CD4-positive, alpha-beta memory T cell (primary cell): ENCODE data around the gene HOMER2. TPM values are rescaled to one million over a fixed set of nuclear protein-coding genes. Genes with fewer than 3 reads are reported as not detected.
A peak's percentile ranks its signal among the peaks of the same experiment; 100 is the strongest.
"Not testable (repeated sequence)": the region's sequence is repeated elsewhere in the genome, so short reads cannot be mapped to it uniquely, and the experiment has no call there.

Experiments used
- CTCF ChIA-PET: fragments of 350-600 bp; sonication (Branson Sonifier 250); formaldehyde crosslinking; loops from one replicate; lab custom pipeline; 2021; ENCODE audit warnings: inconsistent platforms; ENCODE audit not compliant: partially characterized antibody; lab: Charles Lee
- POLR2A ChIA-PET: fragments of 350-600 bp; sonication (Branson Sonifier 250); formaldehyde crosslinking; loops from one replicate; lab custom pipeline; 2021; ENCODE audit not compliant: partially characterized antibody; lab: Charles Lee
- DNase-seq, 5 donors: peaks; one replicate each; pipeline versions ENCODE4 v3.0.0 to v3.0.0-alpha.2; 2020 to 2022; ENCODE audit warnings: mixed read lengths in 1 of 5
- H3K27ac ChIP-seq: one replicate; pipeline ENCODE4 v1.7.0; 2013; ENCODE audit warnings: low read depth, low read length
- H3K27me3 ChIP-seq: 2 replicates; pipeline ENCODE4 v1.7.0; 2013; ENCODE audit warnings: mild to moderate bottlenecking, low read length, moderate library complexity; ENCODE audit not compliant: insufficient read depth
- H3K36me3 ChIP-seq: 2 replicates; pipeline ENCODE4 v1.7.0; 2013; ENCODE audit warnings: mild to moderate bottlenecking, low read length, moderate library complexity; ENCODE audit not compliant: insufficient read depth
- H3K4me1 ChIP-seq: 2 replicates; pipeline ENCODE4 v1.7.0; 2013; ENCODE audit warnings: mild to moderate bottlenecking, low read length, moderate library complexity; ENCODE audit not compliant: insufficient read depth
- H3K4me3 ChIP-seq, 2 donors: one replicate each; pipeline ENCODE4 v1.7.0; 2013; ENCODE audit warnings: low read length in 2 of 2, mild to moderate bottlenecking in 1 of 2
- H3K9me3 ChIP-seq, 2 donors: one replicate each; pipeline ENCODE4 v1.7.0; 2013; ENCODE audit warnings: low read length in 2 of 2, control low read depth in 1 of 2; ENCODE audit not compliant: control insufficient read depth in 1 of 2
- H3K27ac Mint-ChIP-seq, 7 donors: one replicate each; pipeline ENCODE4 v1.8.0; 2020 to 2021; ENCODE audit warnings: mixed read lengths in 7 of 7, mild to moderate bottlenecking in 6 of 7, inconsistent platforms in 3 of 7, moderate library complexity in 3 of 7
- H3K27me3 Mint-ChIP-seq, 2 donors: one replicate each; pipeline ENCODE4 v1.8.0; 2020 to 2021; ENCODE audit warnings: mixed read lengths in 2 of 2
- H3K36me3 Mint-ChIP-seq, 2 donors: one replicate each; pipeline ENCODE4 v1.8.0; 2020 to 2021; ENCODE audit warnings: mixed read lengths in 2 of 2, inconsistent platforms in 1 of 2, mild to moderate bottlenecking in 1 of 2
- H3K4me1 Mint-ChIP-seq, 4 donors: one replicate each; pipeline ENCODE4 v1.8.0; 2020 to 2021; ENCODE audit warnings: mixed read lengths in 4 of 4, mild to moderate bottlenecking in 1 of 4
- H3K4me3 Mint-ChIP-seq, 8 donors: one replicate each; pipeline ENCODE4 v1.8.0; 2020 to 2021; ENCODE audit warnings: mixed read lengths in 8 of 8, mild to moderate bottlenecking in 7 of 8, moderate library complexity in 6 of 8, inconsistent platforms in 3 of 8
- H3K9me3 Mint-ChIP-seq, 8 donors: one replicate each; pipeline ENCODE4 v1.8.0; 2020 to 2021; ENCODE audit warnings: mixed read lengths in 8 of 8, mild to moderate bottlenecking in 5 of 8, inconsistent platforms in 3 of 8, moderate library complexity in 1 of 8
- intact Hi-C: fragments of 100-400 bp; cut with micrococcal nuclease; formaldehyde crosslinking; loops from one replicate; pipeline ENCODE4 v1.15.1; 2023
- polyA plus RNA-seq, 2 donors: library from polyadenylated mRNA; unstranded; fragments of 300-500 nt; fragmentation: Illumina TruSeq; gene quantifications; one replicate each; pipeline ENCODE4 v1.2.3, GENCODE V29; 2021
- total RNA-seq, 2 experiments: library from RNA; stranded (reverse); gene quantifications; one replicate each; pipeline ENCODE4 v1.2.3, GENCODE V29; 2021

The HOMER2 gene
- total RNA-seq: 1 to 10 TPM; 6.1 to 6.5 TPM
- 1 to 10 TPM in 1 of 2 donors, not detected in 1; 1.5 TPM for polyA plus RNA-seq

DNA sequence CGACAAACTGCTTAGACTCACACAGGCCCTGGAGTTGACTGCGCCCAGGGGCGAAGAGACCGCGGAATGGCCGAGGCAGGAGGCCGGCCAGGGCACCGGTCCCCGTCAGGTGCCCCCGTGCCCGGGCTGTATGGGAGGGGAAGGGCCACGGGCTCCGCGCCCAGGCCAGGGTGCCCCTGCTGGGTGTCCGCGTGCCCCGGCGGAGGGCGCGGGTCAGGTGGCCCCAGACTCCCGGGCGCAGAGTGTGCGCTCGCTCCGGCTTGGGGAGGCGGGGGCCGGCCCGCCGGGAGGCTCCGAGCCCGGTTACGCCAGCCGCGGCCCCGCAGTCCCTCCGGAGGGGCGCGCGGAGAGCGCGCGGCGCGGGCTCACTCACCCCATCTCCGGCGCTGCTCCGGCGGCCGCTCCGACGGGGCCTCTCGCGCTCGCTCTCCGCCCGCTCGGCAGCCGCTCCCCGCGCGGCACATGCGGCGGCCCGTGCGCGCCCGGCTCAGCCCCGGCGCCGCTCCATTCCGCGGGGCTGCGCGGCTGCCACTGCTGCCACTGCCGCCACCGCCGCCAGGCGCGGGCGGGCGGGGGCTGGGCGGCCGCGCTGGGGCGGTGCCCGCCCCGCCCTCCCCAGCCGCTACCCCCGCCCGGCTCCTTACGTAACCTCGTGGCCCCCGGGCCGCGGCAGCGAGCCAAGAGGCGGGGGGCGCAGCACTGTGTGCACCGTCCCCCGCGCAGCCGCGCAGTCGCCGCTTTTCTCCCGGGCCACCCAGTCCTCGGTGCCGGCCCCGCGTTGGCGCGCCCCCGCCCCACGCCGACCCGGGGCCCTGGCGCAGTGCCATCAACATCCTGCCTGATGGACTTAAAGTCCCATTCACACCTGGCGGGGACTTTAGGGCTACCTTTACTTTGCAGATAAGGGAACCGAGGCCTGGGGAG is at the start of gene HOMER2:
Gene HOMER2 (minus strand): TSS at position 563 of the 924 bp plus-strand sequence. CDS start 185 bp downstream, at position 378.
- Histone ChIP-seq H3K27me3 (peaks cover 17% of the 10 kb centered on the region), H3K9me3 (no peaks in the 10 kb centered on the region), H3K36me3 (no peaks in the 10 kb centered on the region), H3K27ac (no peak within 1 kb of the TSS), H3K4me3 (no peak within 1 kb of the TSS), H3K4me1 (peaks cover 5% of the 10 kb centered on the region)
- Mint-ChIP-seq H3K4me1 (peaks cover 0 to 5% (median 1%) of the 10 kb centered on the region in 4 donors), H3K27ac (no peak within 1 kb of the TSS), H3K27me3 (peaks cover 3 to 8% of the 10 kb centered on the region in 2 donors), H3K36me3 (no peaks in the 10 kb centered on the region), H3K4me3 (peak within 1 kb of the TSS; percentile 68 to 84 (median 77)), H3K9me3 (no peaks in the 10 kb centered on the region)
- intact Hi-C loops: no loop called here
- ChIA-PET POLR2A (no interaction called here), CTCF (no interaction called here)
- no peak for DNase-seq

GRCh38 chr15:83000672-83001031 is 48.1 kb upstream of the HOMER2 start:
- not testable (repeated sequence) for H3K9me3 Mint-ChIP-seq
- peak overlapping the region in 5 of 7 donors; percentile 51 to 92 (median 68) for H3K27ac Mint-ChIP-seq

GRCh38 chr15:82999905-83000671 is 47.6 kb upstream of the HOMER2 start:
- no peaks in the 10 kb centered on the region for H3K9me3 ChIP-seq
- POLR2A ChIA-PET: interaction anchor here (0.6 to 1.6 kb wide), 4 partner anchors 11 to 459 kb away, joined by 4 to 10 read pairs (median 6); partner anchors contain the start of genes C15orf40, RAMAC and RPS17
- peaks cover 9% of the 10 kb centered on the region for H3K4me1 ChIP-seq
- H3K4me3 ChIP-seq: peak overlapping the region; percentile 1 to 48
- H3K4me1 Mint-ChIP-seq: peaks cover 6 to 12% (median 9%) of the 10 kb centered on the region in 4 donors
- peak overlapping the region in 7 of 8 donors; percentile 66 to 84 (median 79) for H3K4me3 Mint-ChIP-seq
- H3K27ac ChIP-seq: peak overlapping the region; percentile 10
- intact Hi-C loops: loop anchor here (2.0 kb wide), 1 partner anchor 13 kb away; the partner anchor contains the start of gene RAMAC
- peaks cover 0 to 11% of the 10 kb centered on the region in 2 donors for H3K36me3 Mint-ChIP-seq
- no peaks in the 10 kb centered on the region for H3K9me3 Mint-ChIP-seq
- peak overlapping the region; percentile 51 to 94 (median 89) for H3K27ac Mint-ChIP-seq
- H3K36me3 ChIP-seq: peaks cover 5% of the 10 kb centered on the region
- H3K27me3 Mint-ChIP-seq: no peaks in the 10 kb centered on the region
- peak in 4 of 5 donors; percentile 48 to 52 (median 50) for DNase-seq
- no peaks in the 10 kb centered on the region for H3K27me3 ChIP-seq
- CTCF ChIA-PET: interaction anchor here (0.7 to 4.0 kb wide), 20 partner anchors 11 to 472 kb away, joined by 3 to 28 read pairs (median 5); partner anchors contain the start of genes C15orf40, RAMAC and RPS17

More at GRCh38 chr15:83000672-83001031, 48.1 kb upstream of the HOMER2 start:
- H3K4me1 ChIP-seq, H3K4me3 Mint-ChIP-seq, H3K4me3 ChIP-seq, H3K27me3 ChIP-seq, H3K27ac ChIP-seq, H3K27me3 Mint-ChIP-seq, H3K9me3 ChIP-seq, DNase-seq, H3K36me3 ChIP-seq: not testable (repeated sequence)
- ChIA-PET CTCF (interaction anchor here (0.9 to 4.0 kb wide), 14 partner anchors 10 to 473 kb away, joined by 3 to 28 read pairs (median 6); partner anchors contain the start of genes C15orf40, RAMAC and RPS17), POLR2A (interaction anchor here (1.0 to 1.6 kb wide), 3 partner anchors 10 to 460 kb away, joined by 5 to 10 read pairs (median 8); partner anchors contain the start of genes C15orf40, RAMAC and RPS17)
- intact Hi-C loops: loop anchor here (2.0 kb wide), 1 partner anchor 14 kb away; the partner anchor contains the start of gene RAMAC
- Mint-ChIP-seq H3K36me3 (peaks cover 0 to 14% of the 10 kb centered on the region in 2 donors), H3K4me1 (peaks cover 6 to 12% (median 9%) of the 10 kb centered on the region in 4 donors)

GRCh38 chr15:82999426-82999825 is 46.9 kb upstream of the HOMER2 start:
- ChIA-PET CTCF (interaction anchor here (0.8 to 4.0 kb wide), 16 partner anchors 11 to 472 kb away, joined by 3 to 28 read pairs (median 6); partner anchors contain the start of genes C15orf40, RAMAC and RPS17), POLR2A (interaction anchor here (0.6 to 1.6 kb wide), 3 partner anchors 10 to 459 kb away, joined by 4 to 10 read pairs (median 8); partner anchors contain the start of genes RAMAC and RPS17)
- no peaks in the 10 kb centered on the region for H3K9me3 ChIP-seq
- H3K27me3 ChIP-seq: no peaks in the 10 kb centered on the region
- H3K4me1 ChIP-seq: peaks cover 9% of the 10 kb centered on the region
- H3K4me3 ChIP-seq: no peak overlapping the region
- H3K36me3 ChIP-seq: no peaks in the 10 kb centered on the region
- H3K27ac ChIP-seq: no peak overlapping the region
- peak overlapping the region in 1 of 7 donors; percentile 10 for H3K27ac Mint-ChIP-seq
- H3K36me3 Mint-ChIP-seq: peaks cover 0 to 8% of the 10 kb centered on the region in 2 donors
- intact Hi-C loops: no loop called here
- H3K9me3 Mint-ChIP-seq: no peaks in the 10 kb centered on the region
- H3K4me1 Mint-ChIP-seq: peaks cover 6 to 12% (median 9%) of the 10 kb centered on the region in 4 donors
- H3K4me3 Mint-ChIP-seq: peak overlapping the region in 1 of 8 donors; percentile 11
- no peaks in the 10 kb centered on the region for H3K27me3 Mint-ChIP-seq
- DNase-seq: no peak

GRCh38 chr15:82995938-82996337 is 43.4 kb upstream of the HOMER2 start:
- H3K4me1 ChIP-seq: peaks cover 9% of the 10 kb centered on the region
- Mint-ChIP-seq H3K27ac (no peak overlapping the region), H3K4me1 (peaks cover 6 to 12% (median 9%) of the 10 kb centered on the region in 4 donors), H3K9me3 (no peaks in the 10 kb centered on the region), H3K36me3 (peaks cover 4 to 8% of the 10 kb centered on the region in 2 donors), H3K27me3 (no peaks in the 10 kb centered on the region), H3K4me3 (no peak overlapping the region)
- H3K27me3 ChIP-seq: no peaks in the 10 kb centered on the region
- CTCF ChIA-PET: interaction anchor here (0.9 to 2.0 kb wide), 4 partner anchors 10 to 465 kb away, joined by 3 to 7 read pairs (median 4); partner anchors contain the start of genes C15orf40 and RAMAC
- H3K36me3 ChIP-seq: no peaks in the 10 kb centered on the region
- no peaks in the 10 kb centered on the region for H3K9me3 ChIP-seq
- H3K27ac ChIP-seq: no peak overlapping the region
- DNase-seq: no peak
- intact Hi-C loops: no loop called here
- POLR2A ChIA-PET: interaction anchor here (0.7 to 0.8 kb wide), 2 partner anchors 9 to 456 kb away, joined by 3 to 5 read pairs; partner anchors contain the start of gene RPS17
- H3K4me3 ChIP-seq: no peak overlapping the region

- Histone ChIP-seq H3K4me1 (peaks cover 6% of the 10 kb centered on the region), H3K9me3 (no peaks in the 10 kb centered on the region), H3K27ac (no peak overlapping the region), H3K36me3 (no peaks in the 10 kb centered on the region), H3K27me3 (no peaks in the 10 kb centered on the region), H3K4me3 (no peak overlapping the region)
- H3K4me1 Mint-ChIP-seq: peaks cover 3 to 8% (median 5%) of the 10 kb centered on the region in 4 donors
- intact Hi-C loops: no loop called here
- no peak for DNase-seq
- H3K36me3 Mint-ChIP-seq: peaks cover 7 to 10% of the 10 kb centered on the region in 2 donors
- no peaks in the 10 kb centered on the region for H3K9me3 Mint-ChIP-seq
- no peak overlapping the region for H3K4me3 Mint-ChIP-seq
- H3K27ac Mint-ChIP-seq: peak overlapping the region in 1 of 7 donors; percentile 41
- CTCF ChIA-PET: interaction anchor here (0.9 to 2.0 kb wide), 3 partner anchors 9 to 464 kb away, joined by 3 to 7 read pairs (median 4); partner anchors contain the start of genes C15orf40 and RAMAC
- POLR2A ChIA-PET: interaction anchor here (1.4 kb wide), 1 partner anchor 9 kb away, joined by 6 read pairs; the partner anchor contains the start of gene RAMAC
- no peaks in the 10 kb centered on the region for H3K27me3 Mint-ChIP-seq
Measured at GRCh38 chr15:82995076-82995475, 42.6 kb upstream of the HOMER2 start.
